Fibroblast of skin of right quadriceps (primary cell): ENCODE data around the gene MPZ.
"Not testable (repeated sequence)": the region's sequence is repeated elsewhere in the genome, so short reads cannot be mapped to it uniquely, and the experiment has no call there.

Source experiments
- DNase-seq: peaks from one replicate; pipeline ENCODE4 v3.0.0-alpha.2; 2013

Gene MPZ

DNA sequence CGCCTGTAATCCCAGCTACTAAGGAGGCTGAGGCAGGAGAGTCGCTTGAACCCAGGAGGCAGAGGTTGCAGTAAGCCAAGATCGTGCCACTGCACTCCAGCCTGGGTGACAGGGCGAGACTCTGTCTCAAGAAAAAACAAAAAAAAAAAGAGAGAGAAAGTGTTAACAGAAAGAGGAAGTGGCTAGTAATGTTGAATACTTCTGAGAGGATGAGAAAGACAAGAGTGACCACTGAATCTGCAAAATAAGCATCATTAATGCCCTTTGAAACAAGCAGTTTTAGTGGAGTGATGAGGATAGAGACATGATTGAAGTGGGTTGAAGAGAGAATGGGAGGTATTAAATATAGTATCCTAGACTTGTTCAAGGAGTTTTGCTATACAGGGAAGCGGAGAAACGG, 11.7 kb downstream of the MPZ start:
- DNase-seq, result no peak

DNA sequence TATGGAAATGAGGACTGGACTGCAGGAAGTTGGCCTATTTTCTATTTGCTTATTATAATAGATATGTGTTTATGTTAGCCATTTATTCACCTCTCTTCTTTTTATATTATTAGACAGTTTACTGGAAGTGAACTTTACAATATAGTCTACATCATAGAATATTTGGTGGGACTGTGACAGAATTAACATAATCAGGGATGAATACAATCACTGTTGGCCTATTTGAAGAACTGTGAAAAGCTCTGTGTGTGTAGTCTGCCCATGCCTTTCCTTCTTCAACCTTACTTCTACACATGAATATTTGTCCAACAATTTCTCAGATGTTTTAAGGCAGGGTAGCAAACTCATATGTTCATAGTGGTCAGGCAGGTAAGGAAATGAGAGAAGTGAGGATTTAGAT, 12.4 kb downstream of the MPZ start:
- no peak for DNase-seq

DNA sequence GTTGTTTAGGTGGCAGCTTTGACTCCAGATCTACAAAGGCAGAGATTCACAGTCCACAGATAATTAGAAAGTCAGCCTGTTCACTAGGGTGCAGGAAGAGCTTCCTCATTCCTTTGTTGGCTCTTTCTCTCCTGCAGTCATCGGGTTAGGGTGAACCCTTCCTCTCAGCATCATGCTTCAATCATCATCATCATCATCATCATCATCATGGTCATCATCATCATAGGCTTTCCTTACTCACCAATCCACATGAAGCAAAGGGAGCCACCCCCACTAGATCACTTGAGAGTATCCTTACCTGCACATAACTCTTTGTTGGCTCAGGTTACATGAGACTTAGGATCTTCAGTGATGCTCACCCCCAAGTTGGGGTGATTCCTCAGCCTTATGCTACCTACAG, 19.0 kb downstream of the MPZ start:
- DNase-seq, result no peak

DNA sequence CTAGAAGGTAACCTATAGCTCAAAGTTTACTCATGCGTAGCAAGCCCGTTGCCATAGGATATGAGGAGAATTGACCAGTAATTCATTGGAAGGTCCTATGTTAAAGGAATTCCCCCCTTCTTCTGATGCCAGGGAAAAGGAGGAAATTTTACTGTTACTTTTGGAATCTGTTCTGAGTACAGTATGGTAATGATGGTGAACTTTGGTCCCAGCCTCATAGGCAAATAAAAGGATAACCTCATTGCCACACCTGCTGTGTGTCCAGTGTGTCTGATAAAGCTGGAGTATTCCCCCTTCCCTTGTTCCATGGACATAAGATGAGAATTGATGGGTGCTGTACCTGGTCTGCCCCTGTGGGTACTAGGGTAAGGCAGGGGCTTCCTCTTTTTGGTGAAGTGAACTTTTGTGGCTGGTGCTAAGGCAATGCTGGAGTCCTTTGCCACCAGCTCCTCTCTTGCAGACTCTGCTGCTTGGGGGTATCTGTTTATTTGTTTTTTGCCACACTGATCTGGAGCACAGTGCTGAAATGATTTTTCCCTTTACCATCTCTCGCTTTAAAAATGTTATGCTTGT, 22.2 kb downstream of the MPZ start:
- no peak for DNase-seq

DNA sequence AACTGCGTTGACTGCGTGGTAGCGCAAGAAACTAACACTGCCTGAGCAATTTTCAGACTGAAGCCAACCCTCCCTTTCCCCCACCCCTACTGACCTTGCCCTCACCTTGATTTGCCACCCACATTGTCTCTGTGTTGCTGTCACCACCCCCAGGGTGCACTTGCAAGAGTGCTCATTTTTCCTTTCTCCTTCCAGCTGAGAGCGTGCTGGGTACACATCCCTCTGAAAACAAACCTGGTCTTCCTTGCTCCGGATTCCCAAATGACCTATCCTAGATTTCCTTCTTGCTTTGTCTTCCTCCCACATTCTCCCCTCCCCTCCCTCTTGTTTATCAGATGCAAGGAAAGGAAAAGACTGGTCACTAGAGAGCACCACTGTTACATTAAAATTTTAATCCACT, 24.2 kb downstream of the MPZ start:
- no peak for DNase-seq

DNA sequence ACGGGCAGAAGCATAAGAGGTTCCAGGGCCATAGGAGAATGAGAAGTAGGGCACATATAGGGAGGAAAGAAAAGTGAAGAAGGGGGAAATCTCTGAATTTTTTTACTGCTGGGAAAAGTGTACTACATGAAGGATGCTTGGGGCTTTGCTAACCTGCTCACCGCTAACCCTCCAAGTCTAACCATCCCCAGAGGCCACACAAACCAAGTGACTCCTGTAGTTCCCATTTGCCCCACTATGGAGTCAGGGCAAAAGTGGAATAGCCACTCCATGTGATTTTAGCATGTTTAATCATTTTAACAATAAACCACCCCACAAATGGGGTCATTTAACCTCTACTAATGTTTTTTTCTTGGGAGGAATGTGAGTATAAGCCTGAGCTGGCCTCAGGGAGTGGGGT, 24.7 kb downstream of the MPZ start:
- no peak for DNase-seq

DNA sequence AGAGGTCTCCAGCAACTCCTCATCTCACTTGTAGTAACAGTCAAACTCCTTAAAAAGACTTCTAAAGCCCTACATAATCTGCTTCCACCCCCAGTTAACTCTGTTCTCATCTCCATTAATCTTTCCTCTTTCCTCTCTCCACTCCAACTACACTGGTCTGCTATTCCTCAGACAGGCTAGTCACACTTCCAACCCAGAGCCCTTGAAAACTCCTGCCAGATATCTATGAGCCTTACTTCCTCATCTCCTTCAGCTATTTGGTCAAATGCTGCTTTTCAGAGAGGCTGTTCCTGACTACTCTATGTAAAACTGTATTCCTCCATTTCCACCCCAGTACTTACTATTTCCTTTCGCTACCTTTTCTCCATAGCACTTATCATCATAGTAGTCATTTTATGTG, 26.8 kb downstream of the MPZ start:
- DNase-seq, result no peak

DNA sequence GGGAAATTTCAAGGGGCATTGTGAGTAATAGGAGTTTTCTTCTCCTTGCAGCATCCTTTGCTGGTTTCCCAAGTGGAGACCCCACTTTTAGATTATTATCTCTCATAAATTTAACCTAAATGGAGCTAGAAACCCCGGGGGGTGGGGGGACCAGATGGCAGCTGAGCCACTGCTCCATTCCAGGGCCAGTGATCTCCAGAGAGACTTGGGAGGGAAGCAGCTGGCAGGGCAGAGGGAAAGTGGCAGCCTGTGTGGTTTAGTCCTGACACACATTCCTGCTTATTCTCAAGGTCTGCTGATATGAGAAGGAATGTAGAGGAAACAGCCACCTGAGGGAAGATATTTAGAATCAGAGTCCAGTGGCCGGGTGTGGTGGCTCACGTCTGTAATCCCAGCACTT, 34.9 kb downstream of the MPZ start:
- no peak for DNase-seq

DNA sequence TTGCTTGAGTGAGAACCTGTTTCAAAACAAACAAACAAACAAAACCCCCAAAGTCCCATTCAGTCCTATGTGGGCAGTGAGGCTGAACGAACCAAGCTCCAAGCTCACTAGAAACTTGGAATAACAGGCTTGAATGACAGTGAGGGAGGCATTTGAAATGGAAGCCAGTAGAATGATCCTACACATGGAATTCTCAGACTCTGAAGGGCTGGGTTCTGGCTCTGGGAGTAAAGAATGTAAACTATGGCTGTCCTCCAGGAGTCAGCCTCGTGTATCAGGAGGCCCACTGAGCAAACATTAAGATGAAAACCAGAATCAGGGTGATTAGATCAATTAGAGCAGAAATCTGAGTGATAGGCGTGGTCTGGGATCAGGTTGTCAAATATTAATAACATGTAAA, 36.4 kb downstream of the MPZ start:
- no peak for DNase-seq

DNA sequence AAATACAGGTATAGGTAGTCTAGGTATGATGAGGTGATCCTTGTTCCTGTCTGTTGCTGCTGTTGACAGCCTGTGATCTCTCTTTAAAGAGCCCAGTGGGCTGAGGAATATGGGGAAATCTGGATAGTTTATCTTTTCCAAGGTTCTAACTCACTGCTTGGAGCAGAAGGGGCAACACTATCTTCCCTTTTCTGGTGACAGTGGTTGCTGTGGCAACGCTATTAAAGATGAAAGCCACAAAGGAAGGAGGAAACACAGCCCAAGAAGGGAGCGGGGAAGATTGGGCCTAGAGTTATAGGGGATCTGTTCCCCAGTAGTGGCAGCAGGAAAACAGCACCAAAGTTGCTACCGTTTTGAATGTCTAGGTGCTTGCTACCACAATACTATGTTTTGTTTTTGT, 42.4 kb downstream of the MPZ start:
- no peak for DNase-seq

DNA sequence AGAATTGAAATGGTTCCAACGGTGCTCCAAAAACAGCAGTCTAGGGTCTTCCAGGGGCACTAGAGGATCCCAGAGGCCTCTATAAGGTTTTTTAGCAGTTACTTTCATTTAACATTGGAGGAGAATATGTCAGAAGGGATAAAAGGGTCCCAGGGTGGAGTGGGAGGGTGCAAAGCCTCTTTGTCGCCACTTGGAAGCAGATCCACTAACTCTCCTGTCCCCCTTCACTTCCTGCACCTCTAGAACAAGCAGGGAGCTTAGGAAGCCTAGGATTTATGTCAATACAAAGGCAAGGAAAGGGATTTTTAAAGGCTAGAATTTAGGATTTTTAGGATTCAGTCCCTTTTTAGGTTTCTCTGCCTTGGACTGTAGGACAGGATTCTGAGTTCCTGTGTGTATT, 42.9 kb downstream of the MPZ start:
- no peak for DNase-seq

DNA sequence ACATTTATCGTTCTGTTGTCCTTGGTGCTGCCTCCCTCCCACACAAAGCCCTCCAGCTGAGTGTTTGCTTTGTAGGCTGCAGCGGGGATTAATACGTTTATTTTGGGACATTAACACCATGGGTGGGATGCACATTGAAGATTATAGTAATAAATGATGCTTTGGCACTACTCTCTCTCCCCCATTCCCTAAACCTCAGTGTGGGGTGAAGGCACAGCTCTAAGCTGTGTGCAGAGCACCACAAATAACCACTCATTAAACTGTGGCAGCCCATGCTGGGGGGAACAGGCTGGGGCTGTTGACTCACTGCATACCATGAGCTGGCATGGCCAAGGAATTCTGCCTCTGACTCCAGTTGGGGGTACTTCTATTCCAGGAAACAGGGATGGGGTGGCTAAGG, 43.6 kb downstream of the MPZ start:
- no peak for DNase-seq

DNA sequence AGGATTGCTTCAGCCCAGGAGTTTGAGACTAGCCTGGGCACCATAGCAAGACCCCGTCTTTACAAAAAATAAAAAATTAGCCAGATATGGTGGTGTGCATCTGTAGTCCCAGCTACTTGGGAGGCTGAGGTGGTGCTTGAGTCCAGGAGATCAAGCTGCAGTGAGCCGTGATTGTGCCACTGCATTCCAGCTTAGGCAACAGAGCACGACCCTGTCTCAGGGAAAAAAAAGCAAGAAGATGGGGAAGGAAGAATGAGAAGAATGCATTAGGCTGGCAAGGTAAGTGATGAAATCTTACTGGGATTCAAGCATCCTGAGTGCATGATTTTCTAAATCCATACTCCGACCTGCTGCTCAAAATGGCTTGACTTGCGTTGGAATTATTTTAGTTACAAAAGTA, 44.5 kb downstream of the MPZ start:
- DNase-seq, result no peak

DNA sequence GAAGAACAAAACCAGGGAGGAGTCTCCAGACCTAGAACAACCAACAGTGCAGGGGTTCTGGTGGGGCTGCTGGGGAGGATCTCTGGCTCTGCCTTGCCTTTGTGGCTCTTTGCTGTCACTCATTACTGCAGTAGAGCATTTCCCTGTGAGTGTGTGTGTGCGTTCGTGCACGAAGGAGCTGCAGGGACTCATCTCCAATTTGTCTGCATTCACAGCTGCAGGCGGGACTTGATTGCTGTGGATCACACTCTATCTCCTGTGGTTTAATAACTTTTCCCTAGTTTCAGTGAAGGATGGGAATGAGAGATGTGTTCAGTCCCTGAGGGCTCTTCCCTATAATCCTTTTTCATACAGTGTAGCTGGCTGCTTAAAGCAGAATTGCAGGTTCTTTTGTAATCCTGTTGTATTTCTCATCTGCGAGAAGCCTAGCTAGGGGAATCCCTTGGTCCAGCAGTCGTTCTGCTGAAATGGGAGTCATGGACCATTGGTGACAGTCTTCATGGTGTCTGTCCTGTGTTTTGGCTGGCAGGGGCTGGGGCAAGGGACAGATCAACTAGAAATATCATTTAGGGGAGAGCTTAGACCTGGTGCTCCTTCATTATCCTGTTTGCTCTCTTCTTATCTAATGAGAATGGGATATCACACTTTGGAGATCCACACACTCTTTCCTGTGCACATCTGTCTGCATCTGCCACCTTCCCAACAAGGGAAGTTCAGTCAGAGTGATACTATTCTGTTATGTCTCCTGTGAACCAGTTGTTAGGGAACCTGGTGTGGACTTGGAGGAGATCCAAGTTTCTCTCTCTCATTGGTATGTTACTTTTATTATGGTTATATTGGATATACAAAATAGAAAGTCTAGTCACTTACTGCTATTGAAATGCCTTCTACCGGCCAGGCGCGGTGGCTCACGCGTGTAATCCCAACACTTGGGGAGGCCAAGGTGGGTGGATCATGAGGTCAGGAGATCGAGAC, 48.2 kb downstream of the MPZ start:
- DNase-seq, result no peak

DNA sequence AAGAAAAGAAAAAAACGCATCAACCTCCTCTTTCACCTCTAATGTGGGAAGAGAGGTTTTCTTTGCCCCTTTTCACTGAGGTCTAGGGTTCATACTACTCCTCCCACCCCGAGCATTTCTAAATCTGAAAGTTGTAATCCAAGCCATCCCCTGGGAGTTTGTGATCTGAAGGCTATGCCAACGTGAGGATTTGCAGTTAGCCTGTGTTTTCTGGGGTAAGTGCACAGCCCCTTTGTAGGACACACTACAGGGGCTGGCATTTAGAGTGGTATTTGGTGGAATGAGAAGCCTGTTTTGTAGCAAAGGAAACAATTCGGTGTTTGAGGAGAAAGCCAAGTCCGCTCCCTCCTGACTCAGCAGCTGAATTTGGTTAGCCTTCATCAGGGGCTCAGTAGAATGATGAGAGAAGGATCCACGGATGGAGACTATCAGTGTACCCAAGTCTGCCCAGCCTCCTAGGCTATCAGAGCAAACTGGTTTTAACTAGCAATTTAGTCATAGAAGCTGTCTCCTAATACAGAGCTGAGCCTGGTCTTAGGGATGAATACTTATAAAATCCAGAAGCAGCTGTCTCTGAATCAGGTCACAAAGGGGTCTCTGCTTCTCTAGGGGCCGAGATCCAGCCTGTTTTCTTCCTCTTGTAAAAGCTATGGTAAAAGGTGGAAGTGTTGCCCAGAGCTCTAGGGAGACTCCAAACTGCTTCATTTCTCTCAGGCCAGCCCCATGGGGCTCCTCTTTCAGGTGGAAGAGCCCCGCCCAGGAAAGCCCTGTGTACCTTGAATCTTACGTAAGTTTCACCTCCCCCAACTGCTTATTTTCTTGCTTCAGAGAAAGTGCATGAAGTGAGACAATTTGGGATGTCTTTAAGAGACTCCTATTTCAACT, 49.1 kb downstream of the MPZ start:
- DNase-seq, result no peak

DNA sequence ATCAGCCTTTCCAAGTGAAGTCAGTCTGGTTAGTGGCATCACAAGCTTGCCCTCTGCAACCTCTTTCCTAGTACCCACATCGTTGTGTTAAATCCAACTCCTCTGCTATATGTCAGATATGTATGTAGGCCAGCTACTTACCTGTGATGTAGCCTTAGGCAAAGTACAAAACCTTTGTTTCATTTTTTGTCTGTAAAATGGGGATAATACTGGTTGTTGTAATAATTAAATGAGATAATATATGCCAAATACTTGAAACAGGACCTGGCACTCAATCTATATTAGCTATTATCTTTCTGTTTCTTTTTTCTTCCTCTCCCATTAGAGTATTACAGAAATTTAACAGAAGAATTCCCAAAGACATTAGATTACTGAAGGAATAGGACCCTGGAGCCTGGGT, 50.0 kb downstream of the MPZ start:
- DNase-seq, result no peak

DNA sequence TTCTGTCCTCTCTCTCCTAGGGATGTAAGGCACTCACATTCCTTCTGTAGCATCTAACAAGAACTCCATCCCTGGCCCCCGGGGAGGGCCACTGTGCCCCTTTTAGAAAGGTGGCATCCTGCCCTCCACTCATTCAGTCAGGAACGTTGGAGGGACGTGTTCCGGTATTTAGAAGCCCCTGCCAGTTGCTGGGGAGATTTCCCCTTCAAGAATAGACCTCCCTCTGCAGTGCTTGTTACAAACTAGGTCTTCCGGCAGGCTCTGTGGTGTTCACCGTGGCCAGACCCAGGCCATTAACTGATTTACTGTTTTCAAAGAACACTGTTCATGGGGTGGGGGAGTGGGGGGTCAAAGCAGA, 50.4 kb downstream of the MPZ start:
- DNase-seq, result no peak

DNA sequence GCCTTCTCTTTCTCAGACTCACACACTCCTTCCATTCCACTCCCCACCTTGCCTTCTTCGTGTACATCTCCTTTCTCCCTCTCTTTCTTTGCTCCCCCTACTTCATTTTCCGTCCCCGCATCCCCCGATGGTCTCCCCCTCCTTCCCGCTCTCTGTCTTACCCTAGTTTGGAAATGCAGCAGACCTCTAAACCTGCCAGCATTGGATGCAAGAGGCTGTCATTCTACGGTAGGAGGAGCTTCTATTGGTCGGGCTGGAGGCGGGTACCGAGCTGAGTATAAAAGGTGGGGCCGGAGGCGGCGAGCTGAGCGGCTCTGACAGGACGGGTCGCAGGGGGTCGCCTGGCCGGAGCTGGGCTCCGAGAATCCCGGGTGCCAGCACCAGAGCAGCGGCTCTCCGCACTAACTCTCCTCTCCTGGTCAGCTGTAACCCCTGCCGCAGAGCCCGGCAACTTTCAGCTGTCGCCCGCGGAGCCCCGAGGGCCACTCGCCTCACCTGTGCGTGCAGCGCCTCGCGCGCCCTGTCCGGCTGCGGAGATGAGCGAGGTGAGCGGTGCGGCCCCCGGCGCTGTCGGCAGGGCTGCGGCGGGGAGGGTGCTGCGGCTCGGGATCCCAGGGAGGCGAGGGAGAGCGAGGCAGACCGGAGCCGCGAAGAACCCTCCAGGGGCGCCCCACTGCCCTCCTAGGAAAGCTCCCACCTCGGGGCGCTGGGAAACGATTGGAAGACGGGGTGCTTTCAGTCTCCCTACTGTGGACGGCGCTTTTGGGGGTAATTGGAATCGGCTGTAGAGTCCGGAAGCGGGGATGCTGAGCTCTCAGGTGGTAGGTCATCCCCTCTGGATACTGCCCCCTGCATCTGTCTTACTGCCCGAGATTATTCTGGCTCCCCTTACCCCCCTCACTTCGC, 51.1 kb downstream of the MPZ start, which contains the start of gene PCP4L1:
PCP4L1 (plus strand) TSS at position 307 of the 906 bp plus-strand sequence; CDS start at position 537, 230 bp downstream.
- peak; percentile 44 for DNase-seq

DNA sequence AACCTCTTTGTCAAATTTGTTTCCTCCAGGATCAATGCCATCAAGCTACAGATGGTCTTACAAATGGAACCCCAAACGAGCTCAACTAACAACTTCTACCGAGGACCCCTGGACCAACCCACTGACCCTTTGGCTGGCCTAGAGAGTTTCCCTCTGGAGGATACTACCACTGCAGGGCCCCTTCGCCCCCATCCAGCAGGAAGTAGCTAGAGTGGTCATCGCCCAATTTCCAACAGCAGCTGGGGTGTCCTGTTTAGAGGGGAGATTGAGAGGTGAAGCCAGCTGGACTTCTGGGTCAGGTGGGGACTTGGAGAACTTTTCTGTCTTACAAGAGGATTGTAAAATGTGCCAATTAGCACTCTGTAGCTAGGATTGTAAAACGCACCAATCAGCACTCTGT, 52.7 kb downstream of the MPZ start:
- not testable (repeated sequence) for DNase-seq

DNA sequence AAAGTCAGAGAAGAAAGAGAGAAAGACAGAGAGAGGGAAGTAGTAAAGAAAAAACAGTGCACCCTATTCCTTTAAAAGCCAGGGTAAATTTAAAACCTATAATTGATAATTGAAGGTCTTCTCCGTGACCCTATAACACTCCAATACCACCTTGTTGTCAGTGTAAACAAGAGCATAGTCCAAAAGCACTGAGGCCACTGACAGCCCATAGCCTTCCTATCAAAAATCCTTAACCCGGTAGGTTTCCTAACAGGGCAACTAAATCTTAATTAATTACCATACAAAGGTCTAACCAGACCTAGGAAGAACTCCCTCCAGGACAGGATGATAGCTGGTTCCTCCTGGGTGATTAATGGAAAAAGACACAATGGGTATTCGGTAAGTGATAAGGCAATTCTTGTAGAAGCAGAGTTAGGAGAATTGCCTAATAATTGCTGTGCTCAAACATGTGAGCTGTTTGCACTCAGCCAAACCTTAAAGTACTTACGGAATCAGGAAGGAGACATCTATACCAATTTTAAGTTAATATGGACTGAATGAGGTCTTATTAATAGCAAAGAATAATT, 53.7 kb downstream of the MPZ start:
- DNase-seq, result not testable (repeated sequence)

DNA sequence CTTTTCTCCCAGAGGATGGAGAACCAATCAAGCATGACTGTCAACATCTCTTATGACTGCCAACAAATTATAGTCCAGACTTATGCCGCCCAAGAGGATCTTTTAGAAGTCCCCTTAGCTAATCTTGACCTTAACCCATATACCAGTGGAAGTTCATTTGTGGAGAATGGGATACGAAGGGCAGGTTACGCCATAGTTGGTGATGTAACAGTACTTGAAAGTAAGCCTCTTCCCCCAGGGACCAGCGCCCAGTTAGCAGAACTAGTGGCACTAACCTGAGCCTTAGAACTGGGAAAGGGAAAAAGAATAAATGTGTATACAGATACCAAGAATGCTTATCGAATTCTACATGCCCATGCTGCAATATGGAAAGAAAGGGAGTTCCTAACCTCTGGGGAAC, 54.5 kb downstream of the MPZ start:
- DNase-seq, result not testable (repeated sequence)
